Testis (tissue), 3 donors: ENCODE measurements around the gene SLC19A1. TPM values are rescaled to one million over a fixed set of nuclear protein-coding genes. Genes with fewer than 3 reads are reported as not detected.

ENCODE experiments used
- DNase-seq: peaks from one replicate; pipeline ENCODE4 v3.0.0-alpha.2; 2019
- H3K27ac ChIP-seq, 2 donors: fragments of 200-600 bp; sonication (generic); one replicate each; pipeline ENCODE4 v1.5.1; 2019
- H3K27me3 ChIP-seq: fragments of 200-600 bp; sonication (generic); one replicate; pipeline ENCODE4 v1.5.1; 2019
- H3K36me3 ChIP-seq: fragments of 200-600 bp; sonication (generic); one replicate; pipeline ENCODE4 v1.5.1; 2017; ENCODE audit warnings: low read depth; ENCODE audit errors: missing control alignments
- H3K4me1 ChIP-seq: fragments of 200-600 bp; sonication (generic); one replicate; pipeline ENCODE4 v1.5.1; 2019
- H3K4me3 ChIP-seq, 2 donors: fragments of 200-600 bp; sonication (generic); one replicate each; pipeline ENCODE4 v1.5.1; 2017 to 2019
- H3K9me3 ChIP-seq: fragments of 200-600 bp; sonication (generic); one replicate; pipeline ENCODE4 v1.5.1; 2017
- POLR2A ChIP-seq: fragments of 450-650 bp; IDR thresholded peaks from one replicate; pipeline ENCODE4 v1.6.1; 2017; ENCODE audit warnings: antibody characterized with exemption, mild to moderate bottlenecking, moderate library complexity
- WGBS, 2 donors: methylation state at CpG; one replicate each; pipeline ENCODE4 v1.1.5; 2018; 5-methylcytosine and 5-hydroxymethylcytosine counted together
- intact Hi-C: fragments of 100-400 bp; cut with DNase I; formaldehyde crosslinking; loops from one replicate; pipeline ENCODE4 v1.15.1; 2023; ENCODE audit warnings: low total_unique reads
- polyA plus RNA-seq: library from polyadenylated mRNA; stranded (reverse); fragments of 350-450 nt; fragmentation: Illumina TruSeq; extraction: RNeasy Lipid Tissue Mini Kit (QIAGEN cat#74804); gene quantifications from one replicate; pipeline ENCODE4 v1.2.3, GENCODE V29; 2014; ENCODE audit warnings: low read depth, low replicate concordance; ENCODE audit not compliant: insufficient read depth
- total RNA-seq, 2 donors: library from RNA; depleted of rRNA; stranded (reverse); fragments of >200 nt; gene quantifications; one replicate each; pipeline ENCODE4 v1.2.3, GENCODE V29; 2016
- TF ChIP-seq, protein P1 (sequence below), 3 experiments: fragments of 450-650 bp in 2 of 3; fragments of 200-600 bp in 1 of 3; sonication (generic) in 1 of 3; IDR thresholded peaks; one replicate each; pipeline ENCODE4 v1.5.1; 2016 to 2019; ENCODE audit warnings: antibody characterized with exemption in 3 of 3, mild to moderate bottlenecking in 2 of 3, moderate library complexity in 1 of 3

Gene SLC19A1
- total and polyA plus RNA-seq, 3 donors from 2014 or later, result 5.5 to 17.4 (median 15.7) TPM

- intact Hi-C loops, result no loop called here
- DNase-seq, result no peak
- Histone ChIP-seq H3K36me3 (no peaks in the 10 kb centered on the region), H3K27me3 (no peaks in the 10 kb centered on the region), H3K4me3 (no peak overlapping the region), H3K9me3 (no peaks in the 10 kb centered on the region), H3K27ac (no peak overlapping the region), H3K4me1 (no peaks in the 10 kb centered on the region)
- 83 to 84% methylated on average over 4 of the region's 4 CpGs for WGBS, 2 donors
- no peak for TF ChIP-seq POLR2A
- TF ChIP-seq, protein P1, sequence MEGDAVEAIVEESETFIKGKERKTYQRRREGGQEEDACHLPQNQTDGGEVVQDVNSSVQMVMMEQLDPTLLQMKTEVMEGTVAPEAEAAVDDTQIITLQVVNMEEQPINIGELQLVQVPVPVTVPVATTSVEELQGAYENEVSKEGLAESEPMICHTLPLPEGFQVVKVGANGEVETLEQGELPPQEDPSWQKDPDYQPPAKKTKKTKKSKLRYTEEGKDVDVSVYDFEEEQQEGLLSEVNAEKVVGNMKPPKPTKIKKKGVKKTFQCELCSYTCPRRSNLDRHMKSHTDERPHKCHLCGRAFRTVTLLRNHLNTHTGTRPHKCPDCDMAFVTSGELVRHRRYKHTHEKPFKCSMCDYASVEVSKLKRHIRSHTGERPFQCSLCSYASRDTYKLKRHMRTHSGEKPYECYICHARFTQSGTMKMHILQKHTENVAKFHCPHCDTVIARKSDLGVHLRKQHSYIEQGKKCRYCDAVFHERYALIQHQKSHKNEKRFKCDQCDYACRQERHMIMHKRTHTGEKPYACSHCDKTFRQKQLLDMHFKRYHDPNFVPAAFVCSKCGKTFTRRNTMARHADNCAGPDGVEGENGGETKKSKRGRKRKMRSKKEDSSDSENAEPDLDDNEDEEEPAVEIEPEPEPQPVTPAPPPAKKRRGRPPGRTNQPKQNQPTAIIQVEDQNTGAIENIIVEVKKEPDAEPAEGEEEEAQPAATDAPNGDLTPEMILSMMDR (IDR thresholded peaks at IDR 0.05), result no peak
Observed at GRCh38 chr21:45584786-45585185, 42.5 kb upstream of the SLC19A1 start.

DNA sequence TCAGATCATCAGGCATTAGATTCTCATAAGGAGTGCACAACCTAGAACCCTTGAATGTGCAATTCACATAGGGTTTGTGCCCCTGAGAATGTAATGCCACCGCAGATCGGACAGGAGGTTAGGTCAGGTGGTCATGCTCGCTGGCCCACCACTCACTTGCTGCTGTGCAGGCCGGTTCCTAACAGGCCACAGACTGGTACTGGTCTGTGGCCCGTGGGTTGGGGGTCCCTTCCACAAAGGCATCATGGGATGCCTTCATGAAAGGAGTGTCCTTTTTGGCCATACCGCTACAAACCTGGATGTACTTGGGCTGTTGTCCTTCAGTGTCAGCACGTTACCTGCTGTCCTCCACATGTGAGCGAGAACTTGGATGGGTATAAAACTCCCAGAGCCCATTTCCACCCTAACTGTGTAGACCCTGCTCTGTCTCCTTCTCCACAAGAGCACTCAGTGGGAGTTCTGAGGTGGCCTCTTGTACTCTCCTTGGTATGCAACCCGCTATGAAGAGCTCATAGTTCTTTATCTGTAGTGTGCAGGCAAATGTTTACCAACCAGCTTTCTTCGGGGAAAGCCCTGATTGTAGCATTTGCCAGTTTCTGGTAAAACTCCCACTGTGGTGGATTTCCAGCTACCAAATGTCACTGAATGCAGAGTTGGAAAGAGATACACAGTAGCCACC, 41.7 kb upstream of the SLC19A1 start:
- intact Hi-C loops, result no loop called here
- DNase-seq, result no peak
- WGBS, 2 donors, result 80 to 82% methylated on average over 6 to 9 of the region's 10 CpGs

GRCh38 chr21:45582128-45582527, 39.9 kb upstream of the SLC19A1 start:
- 89 to 95% methylated on average over 5 of the region's 5 CpGs for WGBS, 2 donors
- TF ChIP-seq, protein P1 (IDR thresholded peaks at IDR 0.05), result no peak
- TF ChIP-seq POLR2A, result no peak
- DNase-seq, result no peak
- Histone ChIP-seq H3K27me3 (no peaks in the 10 kb centered on the region), H3K4me1 (no peaks in the 10 kb centered on the region), H3K27ac (no peak overlapping the region), H3K4me3 (no peak overlapping the region), H3K36me3 (no peaks in the 10 kb centered on the region), H3K9me3 (no peaks in the 10 kb centered on the region)
- intact Hi-C loops, result no loop called here

More for the DNA sequence above, 41.7 kb upstream of the SLC19A1 start:
- Histone ChIP-seq H3K27ac (no peak overlapping the region), H3K27me3 (no peaks in the 10 kb centered on the region), H3K4me3 (no peak overlapping the region), H3K36me3 (no peaks in the 10 kb centered on the region), H3K4me1 (no peaks in the 10 kb centered on the region), H3K9me3 (no peaks in the 10 kb centered on the region)
- TF ChIP-seq, protein P1 (IDR thresholded peaks at IDR 0.05), result no peak
- TF ChIP-seq POLR2A, result no peak

GRCh38 chr21:45581322-45581712, 39.1 kb upstream of the SLC19A1 start:
- H3K36me3 ChIP-seq, result no peaks in the 10 kb centered on the region
- H3K27me3 ChIP-seq, result no peaks in the 10 kb centered on the region
- H3K4me1 ChIP-seq, result no peaks in the 10 kb centered on the region
- H3K27ac ChIP-seq, result no peak overlapping the region
- no peaks in the 10 kb centered on the region for H3K9me3 ChIP-seq
- no peak for TF ChIP-seq POLR2A
- TF ChIP-seq, protein P1 (IDR thresholded peaks at IDR 0.05), result no peak
- H3K4me3 ChIP-seq, result no peak overlapping the region
- no peak for DNase-seq
- intact Hi-C loops, result no loop called here
- 73 to 80% methylated on average over 4 to 13 of the region's 13 CpGs for WGBS, 2 donors
